GM10248 (cell line): Measurements from ENCODE around the gene AHCYL1.

Experiments
- CTCF ChIA-PET: fragments of 300-600 bp; sonication (Branson Sonifier 250); formaldehyde crosslinking; extraction: SDS; loops from one replicate; lab custom pipeline; 2021; ENCODE audit warnings: antibody characterized with exemption; lab: Yijun Ruan, JAX
- POLR2A ChIA-PET: fragments of 350-650 bp; sonication (Branson Sonifier 250); formaldehyde crosslinking; extraction: SDS; loops from one replicate; lab custom pipeline; 2020; ENCODE audit warnings: antibody characterized with exemption; lab: Yijun Ruan, JAX
- DNase-seq: peaks from one replicate; pipeline ENCODE4 v3.0.0; 2012; ENCODE audit errors: extremely low spot score
- TF ChIP-seq, protein P1 (sequence below): IDR thresholded peaks from 2 replicates; pipeline ENCODE4 v1.5.1; 2012; ENCODE audit warnings: mild to moderate bottlenecking, low read depth; ENCODE audit errors: extremely low read depth, missing control alignments, control extremely low read depth

The AHCYL1 gene

DNA sequence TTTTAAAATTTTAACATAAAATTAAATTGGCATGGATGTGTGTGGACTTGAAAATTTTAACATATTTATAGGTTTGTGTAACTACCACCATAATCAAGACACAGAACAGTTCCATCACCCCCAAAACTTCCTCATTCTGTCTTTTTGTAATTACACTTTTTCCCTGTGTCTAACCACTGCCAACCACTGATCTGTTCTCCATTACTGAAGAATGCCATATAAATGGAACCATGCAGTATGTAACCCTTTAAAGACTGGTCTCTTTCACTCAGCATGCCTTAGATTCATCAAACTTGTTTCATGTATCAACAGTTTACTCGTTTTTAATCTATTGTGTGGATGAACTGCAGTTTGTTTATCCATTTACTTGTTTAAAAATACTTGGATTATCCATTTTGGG is 13.0 kb upstream of the AHCYL1 start:
- no peak for DNase-seq
- ChIA-PET CTCF (interaction anchor here (1.4 to 18.3 kb wide), 3 partner anchors 10 to 196 kb away, joined by 4 to 737 read pairs (median 21); partner anchors contain the start of gene AHCYL1), POLR2A (no interaction called here)
- TF ChIP-seq, protein P1, sequence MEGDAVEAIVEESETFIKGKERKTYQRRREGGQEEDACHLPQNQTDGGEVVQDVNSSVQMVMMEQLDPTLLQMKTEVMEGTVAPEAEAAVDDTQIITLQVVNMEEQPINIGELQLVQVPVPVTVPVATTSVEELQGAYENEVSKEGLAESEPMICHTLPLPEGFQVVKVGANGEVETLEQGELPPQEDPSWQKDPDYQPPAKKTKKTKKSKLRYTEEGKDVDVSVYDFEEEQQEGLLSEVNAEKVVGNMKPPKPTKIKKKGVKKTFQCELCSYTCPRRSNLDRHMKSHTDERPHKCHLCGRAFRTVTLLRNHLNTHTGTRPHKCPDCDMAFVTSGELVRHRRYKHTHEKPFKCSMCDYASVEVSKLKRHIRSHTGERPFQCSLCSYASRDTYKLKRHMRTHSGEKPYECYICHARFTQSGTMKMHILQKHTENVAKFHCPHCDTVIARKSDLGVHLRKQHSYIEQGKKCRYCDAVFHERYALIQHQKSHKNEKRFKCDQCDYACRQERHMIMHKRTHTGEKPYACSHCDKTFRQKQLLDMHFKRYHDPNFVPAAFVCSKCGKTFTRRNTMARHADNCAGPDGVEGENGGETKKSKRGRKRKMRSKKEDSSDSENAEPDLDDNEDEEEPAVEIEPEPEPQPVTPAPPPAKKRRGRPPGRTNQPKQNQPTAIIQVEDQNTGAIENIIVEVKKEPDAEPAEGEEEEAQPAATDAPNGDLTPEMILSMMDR = no peak

DNA sequence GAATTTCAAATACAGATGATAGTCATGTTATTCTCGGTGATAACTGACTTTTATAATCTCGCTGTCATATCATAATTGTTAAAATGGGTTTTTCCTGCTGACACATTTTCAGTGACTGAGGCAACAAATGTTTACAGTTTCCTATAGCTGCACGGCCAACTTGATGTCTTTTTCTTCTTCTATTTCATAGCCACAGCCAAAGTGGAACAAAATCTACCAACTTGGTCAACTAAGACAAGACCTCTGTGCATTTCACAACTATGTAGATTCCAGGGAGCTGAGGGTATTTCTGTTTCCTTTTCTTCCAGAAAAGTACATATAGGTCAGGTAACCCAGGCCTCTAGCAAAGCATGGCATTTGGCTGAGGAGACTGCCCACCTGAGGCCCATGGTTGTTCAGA is 10.4 kb upstream of the AHCYL1 start:
- DNase-seq = no peak
- TF ChIP-seq, protein P1 = no peak
- POLR2A ChIA-PET = no interaction called here
- CTCF ChIA-PET = interaction anchor here (0.7 to 18.3 kb wide), 3 partner anchors 10 to 199 kb away, joined by 3 to 737 read pairs (median 21); partner anchors contain the start of gene AHCYL1

DNA sequence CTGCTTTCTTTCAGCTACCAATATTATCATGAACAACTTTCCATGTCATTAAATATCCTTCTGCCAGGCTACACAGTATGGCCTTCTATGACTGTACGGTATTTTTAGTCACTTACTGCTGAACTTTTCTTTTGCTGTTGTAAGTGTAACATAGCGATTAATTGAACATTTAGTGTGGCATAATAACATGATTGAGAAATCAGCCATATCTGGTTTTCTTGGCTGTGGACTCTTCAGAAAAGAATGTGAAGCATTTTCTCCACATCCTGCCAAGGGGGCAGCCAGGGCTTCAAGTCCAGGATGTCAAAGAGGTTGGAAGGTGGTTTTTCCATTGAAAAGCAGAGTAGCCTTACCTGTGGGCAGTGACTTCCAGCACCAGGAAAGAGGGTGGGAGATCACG is 8.8 kb upstream of the AHCYL1 start:
- TF ChIP-seq, protein P1 = no peak
- no peak for DNase-seq
- ChIA-PET POLR2A (interaction anchor here (0.6 kb wide), 1 partner anchor 14 kb away, joined by 5 read pairs; no protein-coding TSS in a partner anchor), CTCF (interaction anchor here (1.1 to 18.3 kb wide), 4 partner anchors 8 to 336 kb away, joined by 4 to 737 read pairs (median 14); partner anchors contain the start of gene AHCYL1)

DNA sequence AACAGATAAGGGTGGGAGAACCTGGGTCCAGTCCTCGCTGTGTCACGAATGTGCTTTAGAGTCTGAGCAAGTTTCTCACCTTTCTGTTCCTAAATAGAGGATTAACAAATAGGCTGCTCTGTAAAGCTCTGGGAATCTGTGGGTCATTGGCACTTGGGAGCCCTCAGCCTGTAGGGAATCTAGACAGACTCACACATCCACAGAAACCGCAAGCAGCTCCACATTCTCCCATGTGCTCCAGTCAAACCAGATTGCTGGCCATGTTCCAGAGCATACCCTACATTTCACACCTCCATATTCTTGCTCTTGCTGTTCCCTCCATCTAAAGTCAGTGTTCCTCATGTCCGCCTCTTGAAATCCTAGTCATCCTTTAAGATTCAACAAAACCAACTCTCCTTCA is 7.8 kb upstream of the AHCYL1 start:
- TF ChIP-seq, protein P1 = no peak
- ChIA-PET POLR2A (no interaction called here), CTCF (interaction anchor here (1.1 to 18.3 kb wide), 4 partner anchors 7 to 337 kb away, joined by 4 to 737 read pairs (median 14); partner anchors contain the start of gene AHCYL1)
- DNase-seq = no peak

DNA sequence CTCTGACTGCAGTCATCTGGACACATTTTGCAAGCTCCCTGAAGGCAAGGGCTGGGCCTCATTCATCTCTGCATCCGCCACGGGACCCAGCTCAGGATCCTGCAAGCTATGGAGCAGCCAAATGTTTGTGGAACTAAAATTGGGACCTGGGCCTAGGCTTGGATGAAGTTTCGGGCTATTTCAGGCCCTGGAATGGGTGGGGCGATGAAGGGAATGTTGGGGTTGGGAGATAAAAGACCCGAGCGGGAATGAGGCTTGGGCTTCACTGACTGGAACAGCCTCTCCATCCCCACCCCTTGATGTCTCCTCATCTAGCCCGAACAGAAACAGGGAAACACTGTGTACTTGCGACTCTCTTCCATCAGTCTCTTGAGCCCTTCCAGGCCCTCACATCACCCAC is 7.3 kb upstream of the AHCYL1 start:
- ChIA-PET CTCF (interaction anchor here (1.1 to 18.3 kb wide), 3 partner anchors 186 to 337 kb away, joined by 3 to 737 read pairs (median 5); no protein-coding TSS in a partner anchor), POLR2A (no interaction called here)
- DNase-seq = no peak
- TF ChIP-seq, protein P1 = no peak

DNA sequence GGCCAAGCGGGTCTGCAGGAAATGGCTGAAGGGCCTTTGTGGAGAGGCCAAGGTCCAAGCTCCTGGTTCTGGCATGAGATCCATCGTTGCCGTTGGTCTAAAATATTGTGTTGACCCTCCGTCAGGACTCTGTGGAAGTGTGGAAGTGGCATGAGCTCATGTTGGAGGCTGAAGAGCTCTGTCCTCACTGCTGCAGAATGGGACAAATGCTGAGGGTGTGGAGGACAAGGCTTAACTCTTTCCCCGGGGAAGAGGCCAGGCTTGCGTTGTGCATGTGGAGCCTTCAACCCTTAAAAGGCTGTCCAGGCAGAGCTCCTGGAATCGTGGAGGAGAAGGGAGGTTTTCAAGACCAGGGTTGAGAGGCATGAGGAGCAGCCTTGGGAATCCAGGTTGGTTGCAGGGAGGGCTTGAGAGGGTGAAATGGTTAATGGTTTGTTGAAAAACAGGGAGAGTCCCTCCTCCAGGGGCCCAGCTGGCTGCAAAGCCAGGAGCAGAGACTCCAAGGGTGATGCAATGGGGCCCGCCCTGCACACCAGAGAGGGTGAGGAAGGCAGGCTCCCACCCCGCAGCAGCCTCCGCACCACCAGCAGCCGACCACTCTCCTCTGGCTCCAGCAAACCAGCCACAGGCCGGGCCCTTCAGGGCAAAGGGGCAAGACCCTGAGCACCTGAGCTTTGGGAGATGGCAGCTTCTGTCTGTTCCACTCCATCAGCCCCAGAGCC is 6.7 kb upstream of the AHCYL1 start:
- TF ChIP-seq, protein P1 = no peak
- DNase-seq = no peak
- CTCF ChIA-PET = interaction anchor here (0.7 to 18.3 kb wide), 4 partner anchors 24 to 203 kb away, joined by 3 to 737 read pairs (median 3); no protein-coding TSS in a partner anchor
- POLR2A ChIA-PET = no interaction called here
